H1 (cell line): ENCODE data around the gene MAP7. TPM values are rescaled to one million over a fixed set of nuclear protein-coding genes. Genes with fewer than 3 reads are reported as not detected.

Experiments
- CTCF ChIA-PET: fragments of 300-600 bp; sonication (Branson Sonifier 250); formaldehyde crosslinking; loops from one replicate; lab custom pipeline; 2021; ENCODE audit not compliant: partially characterized antibody; lab: Charles Lee
- POLR2A ChIA-PET: fragments of 300-600 bp; sonication (Branson Sonifier 250); formaldehyde crosslinking; loops from one replicate; lab custom pipeline; 2021; ENCODE audit warnings: inconsistent platforms; ENCODE audit not compliant: partially characterized antibody; lab: Charles Lee
- DNase-seq, 2 experiments: peaks; one replicate each; pipeline versions ENCODE4 v3.0.0 to v3.0.0-alpha.2; 2010 to 2022; ENCODE audit warnings: low spot score in 2 of 2, low read depth in 1 of 2, mixed read lengths in 1 of 2
- FAIRE-seq: peaks from 2 replicates; lab custom pipeline; 2011; peaks lifted over from hg19 to GRCh38; lab: Jason Lieb, UNC
- H2AFZ ChIP-seq: 2 replicates; pipeline ENCODE4 v1.8.1; 2012; ENCODE audit warnings: low read length, inconsistent platforms
- H2AK5ac ChIP-seq: 2 replicates; pipeline ENCODE4 v1.6.1; 2013; ENCODE audit warnings: low read depth, low read length
- H2BK120ac ChIP-seq: replicated peaks from 2 replicates; pipeline ENCODE3; 2013; ENCODE audit warnings: low read depth, low read length, inconsistent platforms
- H2BK12ac ChIP-seq: 2 replicates; pipeline ENCODE4 v1.6.1; 2013; ENCODE audit warnings: low read depth, low read length
- H2BK15ac ChIP-seq: 2 replicates; pipeline ENCODE4 v1.6.1; 2013; ENCODE audit warnings: low read length
- H2BK20ac ChIP-seq: 2 replicates; pipeline ENCODE4 v1.6.1; 2013; ENCODE audit warnings: low read length
- H2BK5ac ChIP-seq: 2 replicates; pipeline ENCODE4 v1.6.1; 2013; ENCODE audit warnings: low read depth, low read length
- H3K14ac ChIP-seq: 2 replicates; pipeline ENCODE4 v1.6.1; 2013; ENCODE audit warnings: inconsistent platforms; ENCODE audit not compliant: insufficient read length
- H3K18ac ChIP-seq: 2 replicates; pipeline ENCODE4 v1.6.1; 2013; ENCODE audit warnings: low read length; ENCODE audit errors: extremely low read depth
- H3K23ac ChIP-seq: 2 replicates; pipeline ENCODE4 v1.6.1; 2013; ENCODE audit warnings: inconsistent platforms; ENCODE audit not compliant: insufficient read length
- H3K23me2 ChIP-seq: 2 replicates; pipeline ENCODE4 v1.6.1; 2013; ENCODE audit warnings: low read depth, low read length
- H3K27ac ChIP-seq: 2 replicates; pipeline ENCODE4 v1.6.1; 2011; ENCODE audit warnings: low read depth, low read length, inconsistent platforms
- H3K27me3 ChIP-seq, 4 experiments: replicated peaks in 1 of 4; 1 replicate in 1 of 4; 2 replicates in 3 of 4; pipeline versions ENCODE4 v1.6.1 to v1.8.1; 2011 to 2013; ENCODE audit warnings: low read length in 3 of 4, mild to moderate bottlenecking in 3 of 4, inconsistent platforms in 2 of 4, mixed read lengths in 2 of 4, moderate library complexity in 1 of 4; ENCODE audit not compliant: control insufficient read depth in 3 of 4, insufficient read depth in 3 of 4; ENCODE audit errors: extremely low read depth in 1 of 4
- H3K36me3 ChIP-seq, 4 experiments: 2 replicates each; pipeline versions ENCODE4 v1.6.1 to v1.8.1; 2011 to 2013; ENCODE audit warnings: mild to moderate bottlenecking in 4 of 4, low read length in 3 of 4, moderate library complexity in 2 of 4, control low read depth in 1 of 4, inconsistent platforms in 1 of 4; ENCODE audit not compliant: insufficient read depth in 4 of 4, control insufficient read depth in 2 of 4
- H3K4ac ChIP-seq: replicated peaks from 2 replicates; pipeline ENCODE3; 2013; ENCODE audit warnings: low read length, low read depth, mixed read lengths, inconsistent platforms; ENCODE audit not compliant: insufficient read length
- H3K4me1 ChIP-seq, 4 experiments: replicated peaks in 1 of 4; 1 replicate in 1 of 4; 2 replicates in 3 of 4; pipeline versions ENCODE4 v1.6.1 to v1.8.1; 2011 to 2013; ENCODE audit warnings: low read length in 3 of 4, inconsistent platforms in 2 of 4, mixed read lengths in 1 of 4; ENCODE audit not compliant: insufficient read depth in 4 of 4, control insufficient read depth in 3 of 4
- H3K4me2 ChIP-seq, 2 experiments: 2 replicates each; pipeline versions ENCODE4 v1.6.1 to v1.8.1; 2011 to 2013; ENCODE audit warnings: low read depth in 2 of 2, low read length in 2 of 2, control low read depth in 1 of 2, inconsistent platforms in 1 of 2, mild to moderate bottlenecking in 1 of 2; ENCODE audit not compliant: insufficient read depth in 1 of 2
- H3K4me3 ChIP-seq, 4 experiments: fragments of 200-600, 300-600 bp in 1 of 4; sonication (generic), shearing (Covaris generic), sonication (Bioruptor Twin) in 1 of 4; 2 replicates each; pipeline versions ENCODE4 v1.5.1 to v1.8.1; 2011 to 2016; ENCODE audit warnings: low read length in 4 of 4, low read depth in 3 of 4, control low read depth in 2 of 4, inconsistent platforms in 2 of 4, mild to moderate bottlenecking in 2 of 4, mixed read lengths in 1 of 4, moderate library complexity in 1 of 4; ENCODE audit not compliant: insufficient read depth in 2 of 4; ENCODE audit errors: extremely low read depth in 1 of 4
- H3K56ac ChIP-seq: replicated peaks from 2 replicates; pipeline ENCODE3; 2013; ENCODE audit warnings: low read depth, mild to moderate bottlenecking, mixed read lengths, low read length, inconsistent platforms; ENCODE audit not compliant: insufficient read length
- H3K79me1 ChIP-seq: 2 replicates; pipeline ENCODE4 v1.6.1; 2013; ENCODE audit warnings: low read depth, low read length, control low read depth
- H3K79me2 ChIP-seq, 2 experiments: 2 replicates each; pipeline versions ENCODE4 v1.6.1 to v1.8.1; 2012 to 2013; ENCODE audit warnings: low read length in 2 of 2, mild to moderate bottlenecking in 2 of 2, inconsistent platforms in 1 of 2; ENCODE audit not compliant: insufficient read depth in 2 of 2, control insufficient read depth in 1 of 2
- H3K9ac ChIP-seq, 4 experiments: replicated peaks in 1 of 4; 1 replicate in 1 of 4; 2 replicates in 3 of 4; pipeline versions ENCODE4 v1.6.1 to v1.8.1; 2011 to 2013; ENCODE audit warnings: low read depth in 3 of 4, low read length in 3 of 4, control low read depth in 2 of 4, mild to moderate bottlenecking in 2 of 4, moderate library complexity in 2 of 4, inconsistent platforms in 1 of 4; ENCODE audit errors: extremely low read depth in 1 of 4
- H3K9me3 ChIP-seq, 2 experiments: 2 replicates each; pipeline versions ENCODE4 v1.6.1 to v1.8.1; 2012 to 2013; ENCODE audit warnings: mild to moderate bottlenecking in 2 of 2, moderate library complexity in 2 of 2, control low read depth in 1 of 2, inconsistent platforms in 1 of 2, low read depth in 1 of 2, low read length in 1 of 2, mixed read lengths in 1 of 2; ENCODE audit not compliant: insufficient read depth in 2 of 2
- H4K20me1 ChIP-seq, 2 experiments: replicated peaks in 1 of 2; 2 replicates each; pipeline versions ENCODE3 to v1.8.1; 2011 to 2013; ENCODE audit warnings: inconsistent platforms in 2 of 2, low read length in 2 of 2, mild to moderate bottlenecking in 1 of 2; ENCODE audit not compliant: insufficient read depth in 2 of 2, control insufficient read depth in 1 of 2
- H4K5ac ChIP-seq: 2 replicates; pipeline ENCODE4 v1.6.1; 2013; ENCODE audit warnings: low read length, low read depth, mixed read lengths, inconsistent platforms; ENCODE audit not compliant: insufficient read length
- H4K8ac ChIP-seq: 2 replicates; pipeline ENCODE4 v1.8.0; 2013; ENCODE audit warnings: mild to moderate bottlenecking, moderate library complexity, low read length, inconsistent platforms; ENCODE audit not compliant: insufficient read depth; ENCODE audit errors: extremely low read depth
- H4K91ac ChIP-seq: replicated peaks from 2 replicates; pipeline ENCODE3; 2013; ENCODE audit warnings: low read length, mixed read lengths, inconsistent platforms; ENCODE audit not compliant: insufficient read length
- CHD1 ChIP-seq: IDR thresholded peaks from 2 replicates; pipeline ENCODE4 v1.6.1; 2012; ENCODE audit warnings: low read depth, low read length, improper control_type of control experiment
- JUND ChIP-seq: IDR thresholded peaks from 2 replicates; pipeline ENCODE4 v1.6.1; 2011; ENCODE audit warnings: mild to moderate bottlenecking, improper control_type of control experiment, low read length
- TCF12 ChIP-seq: IDR thresholded peaks from 2 replicates; pipeline ENCODE4 v1.6.1; 2011; ENCODE audit warnings: low read depth, mild to moderate bottlenecking, low read length
- WGBS, 2 experiments: shearing (Covaris generic) in 1 of 2; methylation state at CpG; one replicate each; pipeline versions ENCODE4 v1.1.6 to v1.1.7; 2013 to 2015; ENCODE audit warnings: low lambda C conversion rate in 2 of 2, mixed read lengths in 2 of 2, inconsistent platforms in 1 of 2, low coverage in 1 of 2, missing lambda C conversion rate in 1 of 2; ENCODE audit not compliant: insufficient replicate concordance in 2 of 2, insufficient coverage in 1 of 2, insufficient read length in 1 of 2; ENCODE audit errors: extremely low coverage in 1 of 2, missing lambda C conversion rate in 1 of 2; 5-methylcytosine and 5-hydroxymethylcytosine counted together
- polyA plus RNA-seq, 7 experiments: library from polyadenylated mRNA; depleted of rRNA in 3 of 7; stranded (reverse) in 5 of 7; unstranded in 2 of 7; fragments of >200 nt in 5 of 7; fragments of 200-250 nt in 2 of 7; gene quantifications; 1 replicate in 5 of 7; 2 replicates in 1 of 7; 4 replicates in 1 of 7; pipeline versions ENCODE4 v1.2.1 to v1.2.3, GENCODE V29; 2011 to 2013; ENCODE audit warnings: missing spikeins in 2 of 7, mixed read lengths in 2 of 7
- total RNA-seq: library from RNA; stranded (reverse); fragmentation: NEBNext Ultra II Directional; extraction: Animal tissue kit (Norgen Biotek cat#: 25700); gene quantifications from 2 replicates; pipeline ENCODE4 v1.2.1, GENCODE V29; 2021
- TF ChIP-seq, protein P1 (sequence below): IDR thresholded peaks from 2 replicates; pipeline ENCODE4 v1.6.1; 2011; ENCODE audit warnings: low read depth, mild to moderate bottlenecking, low read length; ENCODE audit not compliant: insufficient read depth

The MAP7 gene
- total and polyA plus RNA-seq, 2 of the 8 experiments (the other 6 are each of a cell fraction or from before 2014, with no cell fraction given) = 13.5 to 66.9 TPM

DNA sequence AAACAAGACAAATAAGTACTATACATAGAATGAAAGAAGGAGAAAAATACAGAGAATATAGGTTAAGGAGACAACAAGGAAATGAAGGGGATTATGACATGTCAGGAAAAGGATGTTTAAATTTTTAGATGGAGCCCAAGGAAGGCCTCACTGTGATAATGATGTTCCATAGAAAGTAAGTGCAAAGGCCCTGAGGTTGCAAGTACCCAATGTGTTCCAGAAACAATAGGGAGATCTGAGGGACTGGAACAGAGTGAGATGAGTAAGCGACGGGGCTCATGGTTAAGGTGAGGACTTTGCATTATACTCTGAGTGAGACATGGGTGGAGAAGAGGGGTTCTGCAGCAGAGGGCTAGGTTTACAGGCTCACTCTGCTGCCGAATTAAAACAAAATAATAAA lies 137.8 kb downstream of the MAP7 start:
- Histone ChIP-seq H3K79me2 (no peaks in the 10 kb centered on the region), H3K79me1 (no peaks in the 10 kb centered on the region; the same call in 1 of the 2 replicates), H2BK12ac (no peak overlapping the region), H4K8ac (no peak overlapping the region), H3K27me3 (no peaks in the 10 kb centered on the region), H3K4me2 (no peak overlapping the region), H3K23me2 (no peaks in the 10 kb centered on the region), H3K9me3 (no peaks in the 10 kb centered on the region), H2BK20ac (no peak overlapping the region), H3K4me1 (peaks cover 0 to 5% (median 1%) of the 10 kb centered on the region in 4 experiments; a peak in 1 of 7 replicates), H2AFZ (no peak overlapping the region), H2BK120ac (no peak overlapping the region), H3K9ac (no peak overlapping the region), H2BK15ac (no peak overlapping the region), H2BK5ac (no peak overlapping the region), H4K91ac (no peak overlapping the region), H4K5ac (no peak overlapping the region), H3K23ac (no peak overlapping the region), H4K20me1 (no peaks in the 10 kb centered on the region), H3K27ac (no peak overlapping the region), H3K36me3 (peaks cover 0 to 5% (median 0%) of the 10 kb centered on the region in 4 experiments; a peak in 3 of 8 replicates), H2AK5ac (no peak overlapping the region), H3K56ac (no peak overlapping the region), H3K18ac (no peak overlapping the region), H3K14ac (no peak overlapping the region), H3K4ac (no peak overlapping the region), H3K4me3 (no peak overlapping the region)
- DNase-seq (no peak), FAIRE-seq (no peak)
- 91% methylated on average over 3 of the region's 3 CpGs; no CpG with 5 or more reads in 1 of the 2 experiments for WGBS, 2 experiments
- ChIA-PET POLR2A (no interaction called here), CTCF (no interaction called here)
- no peak for TF ChIP-seq TCF12
- TF ChIP-seq JUND = no peak
- no peak for TF ChIP-seq CHD1
- TF ChIP-seq, protein P1, sequence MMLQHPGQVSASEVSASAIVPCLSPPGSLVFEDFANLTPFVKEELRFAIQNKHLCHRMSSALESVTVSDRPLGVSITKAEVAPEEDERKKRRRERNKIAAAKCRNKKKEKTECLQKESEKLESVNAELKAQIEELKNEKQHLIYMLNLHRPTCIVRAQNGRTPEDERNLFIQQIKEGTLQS = no peak
